Measurements from ENCODE around the gene ELAC1.

- no peak for TF ChIP-seq EZH2 (IDR thresholded peaks at IDR 0.05)
- TF ChIP-seq POLR2AphosphoS5 (IDR thresholded peaks at IDR 0.05; ENCODE audit: borderline replicate concordance, low read depth, low read length) = no peak
These were observed 5.7 kb downstream of the ELAC1 start for GRCh38 chr18:50973367-50974126.

Data from SK-N-MC (cell line).